WERI-Rb-1 (cell line): ENCODE data around the gene COQ7.

Experiments
- DNase-seq: peaks from one replicate; pipeline ENCODE4 v3.0.0-alpha.2; 2020
- H3K27ac ChIP-seq: fragments of 250-450 bp; sonication (Bioruptor Pico); 2 replicates; pipeline ENCODE4 v1.5.1; 2020; ENCODE audit warnings: mild to moderate bottlenecking, moderate library complexity
- H3K27me3 ChIP-seq: fragments of 250-450 bp; sonication (Bioruptor Pico); 2 replicates; pipeline ENCODE4 v1.5.1; 2021; ENCODE audit warnings: mild to moderate bottlenecking, low read depth, moderate library complexity; ENCODE audit not compliant: insufficient read depth, severe bottlenecking
- H3K36me3 ChIP-seq: fragments of 250-450 bp; sonication (Bioruptor Pico); 2 replicates; pipeline ENCODE4 v1.5.1; 2020; ENCODE audit warnings: mild to moderate bottlenecking, moderate library complexity
- H3K4me3 ChIP-seq: 2 replicates; pipeline ENCODE4 v1.5.1; 2011; ENCODE audit warnings: low read depth, mild to moderate bottlenecking, control low read depth, low read length
- H3K9me3 ChIP-seq: fragments of 250-450 bp; sonication (Bioruptor Pico); 2 replicates; pipeline ENCODE4 v1.5.1; 2021; ENCODE audit warnings: mild to moderate bottlenecking, moderate library complexity; ENCODE audit not compliant: severe bottlenecking
- CTCF ChIP-seq: IDR thresholded peaks from 2 replicates; pipeline ENCODE4 v1.5.1; 2011; ENCODE audit warnings: low read depth, mild to moderate bottlenecking, control low read depth, inconsistent platforms, low read length

COQ7 gene

DNA sequence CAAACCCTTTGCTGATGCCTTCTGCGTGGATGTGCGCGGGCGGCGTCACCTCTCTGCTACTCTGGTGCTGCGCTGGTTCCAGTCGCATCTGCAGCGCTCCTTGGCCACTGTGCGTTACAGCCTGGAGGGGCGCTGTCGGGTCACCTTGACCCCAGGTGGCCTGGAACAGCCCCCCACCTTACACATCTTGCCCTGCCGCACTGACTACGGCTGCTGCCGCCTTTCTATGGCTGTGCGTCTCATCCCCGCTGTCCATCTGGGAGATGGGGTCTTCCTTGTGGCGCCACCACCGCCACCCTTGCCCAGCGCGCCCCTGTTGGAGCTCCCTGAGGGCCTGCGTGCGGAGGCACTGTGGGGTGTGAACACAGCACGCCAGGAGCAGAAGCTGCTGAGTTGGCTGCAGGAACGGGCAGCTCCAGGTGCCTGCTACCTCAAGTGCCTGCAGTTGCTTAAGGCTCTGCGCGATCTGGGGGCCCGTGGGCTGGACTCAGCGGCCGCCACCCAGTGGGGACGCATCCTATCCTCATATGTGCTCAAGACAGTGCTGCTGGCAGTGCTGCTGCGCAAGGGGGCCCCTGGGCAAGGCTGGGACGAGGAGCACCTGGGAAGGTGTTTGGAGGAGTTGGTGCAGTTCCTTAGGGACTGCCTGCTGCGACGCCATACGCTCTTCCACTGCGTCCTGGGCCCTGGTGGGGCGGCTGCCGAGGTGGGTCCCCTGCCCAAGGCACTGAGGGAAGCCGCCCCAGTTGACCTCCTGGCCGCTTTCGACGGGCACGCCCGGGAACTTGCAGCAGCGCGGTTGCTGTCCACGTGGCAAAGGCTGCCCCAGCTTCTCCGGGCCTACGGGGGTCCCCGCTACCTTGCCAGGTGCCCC, 48.0 kb downstream of the COQ7 start:
- Histone ChIP-seq H3K4me3 (no peak overlapping the region), H3K27me3 (no peaks in the 10 kb centered on the region), H3K27ac (no peak overlapping the region), H3K36me3 (no peaks in the 10 kb centered on the region), H3K9me3 (no peaks in the 10 kb centered on the region)
- TF ChIP-seq CTCF = peak; percentile 28; the same call in 1 of the 2 replicates
- no peak for DNase-seq

DNA sequence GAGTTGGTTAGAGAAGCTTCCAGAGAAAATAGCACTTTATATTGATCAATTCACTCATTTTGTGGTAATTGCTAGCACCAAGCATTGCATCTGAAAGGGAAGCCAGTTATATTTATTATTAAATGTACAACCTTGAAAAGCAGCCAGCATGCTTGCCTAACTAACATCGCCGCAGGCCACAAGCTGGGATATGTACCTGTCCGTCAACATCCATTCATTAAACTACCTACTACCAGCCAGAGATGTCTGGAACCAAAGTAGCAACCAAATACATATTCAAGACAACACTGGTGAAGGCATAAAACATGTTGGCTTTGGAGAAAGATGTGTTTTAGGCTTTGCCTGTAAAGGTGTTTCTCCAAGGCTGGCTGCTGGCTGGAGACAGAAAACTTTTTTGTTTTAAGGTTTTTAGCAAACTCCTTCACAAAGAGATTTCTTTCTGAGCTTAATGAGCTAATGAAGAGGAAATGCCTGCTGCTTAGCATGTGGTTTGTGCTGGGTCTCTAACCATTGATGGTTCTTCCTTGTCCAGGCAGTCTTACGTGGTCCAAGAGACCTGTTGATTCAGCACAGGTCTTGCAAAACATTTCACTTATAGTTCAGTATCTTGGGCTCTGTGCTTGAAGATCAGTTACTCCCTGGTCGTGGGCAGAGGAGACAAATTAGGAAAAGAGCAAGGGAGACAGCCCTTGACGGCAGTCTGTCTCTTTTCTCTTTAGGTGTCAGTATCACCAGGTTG, 49.5 kb downstream of the COQ7 start:
- H3K4me3 ChIP-seq = no peak overlapping the region

DNA sequence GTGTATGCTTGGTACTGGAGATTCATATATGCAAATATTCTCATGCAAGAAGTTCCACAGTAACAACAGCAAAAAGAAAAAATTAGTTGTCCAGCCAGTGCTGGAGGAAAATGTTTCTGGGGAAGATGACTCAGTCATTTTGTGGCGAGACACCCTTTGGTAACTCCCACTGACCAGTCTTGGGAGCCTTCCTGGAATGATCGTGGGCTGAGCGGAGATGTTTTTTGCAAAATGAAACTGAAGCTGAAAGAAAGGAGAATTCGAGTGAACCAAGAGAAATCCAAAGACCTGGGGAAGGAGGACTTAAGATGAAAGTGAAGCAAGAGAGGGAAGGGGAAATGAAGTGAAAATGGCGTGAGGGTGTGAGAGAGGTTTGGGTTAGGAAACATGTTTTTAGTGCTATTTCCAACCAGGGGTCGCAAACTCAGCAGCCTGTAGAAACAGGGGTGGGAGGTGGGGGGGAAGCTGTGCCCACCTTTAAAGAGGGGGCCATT, 51.6 kb downstream of the COQ7 start:
- DNase-seq = no peak
- no peaks in the 10 kb centered on the region for H3K9me3 ChIP-seq
- no peak overlapping the region for H3K27ac ChIP-seq
- TF ChIP-seq CTCF = no peak
- no peaks in the 10 kb centered on the region for H3K36me3 ChIP-seq
- no peak overlapping the region for H3K4me3 ChIP-seq
- H3K27me3 ChIP-seq = no peaks in the 10 kb centered on the region

More for the DNA sequence above, 49.5 kb downstream of the COQ7 start:
- no peak for TF ChIP-seq CTCF
- H3K9me3 ChIP-seq = no peaks in the 10 kb centered on the region
- H3K27me3 ChIP-seq = no peaks in the 10 kb centered on the region
- no peak for DNase-seq
- no peak overlapping the region for H3K27ac ChIP-seq
- no peaks in the 10 kb centered on the region for H3K36me3 ChIP-seq

- TF ChIP-seq CTCF = no peak
- no peak for DNase-seq
- Histone ChIP-seq H3K9me3 (no peaks in the 10 kb centered on the region), H3K27me3 (no peaks in the 10 kb centered on the region), H3K4me3 (no peak overlapping the region), H3K36me3 (no peaks in the 10 kb centered on the region), H3K27ac (no peak overlapping the region)
Measured at GRCh38 chr16:19119564-19119963, 52.1 kb downstream of the COQ7 start.

DNA sequence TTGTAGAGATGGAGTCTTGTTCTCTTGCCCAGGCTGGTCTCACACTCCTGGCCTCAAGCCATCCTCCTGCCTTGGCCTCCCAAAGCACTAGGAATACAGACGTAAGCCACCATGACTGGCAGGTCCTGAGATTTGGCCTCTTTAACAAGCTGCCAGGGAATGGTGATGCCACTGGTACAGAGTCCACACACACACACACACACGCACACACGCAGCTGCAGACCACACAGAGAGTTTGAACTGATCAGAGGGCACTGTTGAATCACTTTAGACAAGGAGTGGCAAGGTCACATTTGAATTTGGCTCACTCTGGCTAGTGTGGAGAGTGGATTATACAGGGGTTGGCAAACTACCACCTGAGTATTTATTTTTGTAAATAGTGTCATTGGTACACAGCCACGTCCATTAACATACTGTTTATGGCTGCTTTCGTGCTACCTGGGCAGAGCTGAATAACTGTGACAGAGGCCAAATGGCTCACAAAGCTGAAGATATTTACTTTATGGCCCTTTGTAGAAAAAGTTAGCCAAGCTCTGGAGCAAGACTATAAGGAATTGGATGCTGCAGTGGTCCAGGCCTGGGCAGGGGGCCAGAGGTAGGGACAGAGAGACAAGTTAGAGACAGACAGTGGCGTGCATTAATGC, 56.2 kb downstream of the COQ7 start:
- DNase-seq = no peak
- no peak overlapping the region for H3K4me3 ChIP-seq
- no peak for TF ChIP-seq CTCF
- no peaks in the 10 kb centered on the region for H3K36me3 ChIP-seq
- H3K27me3 ChIP-seq = no peaks in the 10 kb centered on the region
- H3K9me3 ChIP-seq = peaks cover 9% of the 10 kb centered on the region
- H3K27ac ChIP-seq = no peak overlapping the region
